OCI-LY7 (cell line): ENCODE data around the gene TMEM106C.

Source experiments
- EZH2phosphoT487 ChIP-seq: fragments of 200-600 bp; sonication (generic); IDR thresholded peaks from 2 replicates; pipeline ENCODE4 v1.6.1; 2018; ENCODE audit warnings: low read depth, borderline replicate concordance, mild to moderate bottlenecking, mixed run types, antibody characterized with exemption, low read length, moderate library complexity, mixed read lengths
- TF ChIP-seq, protein P1 (sequence below): fragments of 200-600 bp; sonication (generic); conservative IDR thresholded peaks from 2 replicates; pipeline ENCODE4 v1.5.1; 2014; ENCODE audit warnings: mild to moderate bottlenecking, antibody characterized with exemption, low read length, moderate library complexity, mixed read lengths

DNA sequence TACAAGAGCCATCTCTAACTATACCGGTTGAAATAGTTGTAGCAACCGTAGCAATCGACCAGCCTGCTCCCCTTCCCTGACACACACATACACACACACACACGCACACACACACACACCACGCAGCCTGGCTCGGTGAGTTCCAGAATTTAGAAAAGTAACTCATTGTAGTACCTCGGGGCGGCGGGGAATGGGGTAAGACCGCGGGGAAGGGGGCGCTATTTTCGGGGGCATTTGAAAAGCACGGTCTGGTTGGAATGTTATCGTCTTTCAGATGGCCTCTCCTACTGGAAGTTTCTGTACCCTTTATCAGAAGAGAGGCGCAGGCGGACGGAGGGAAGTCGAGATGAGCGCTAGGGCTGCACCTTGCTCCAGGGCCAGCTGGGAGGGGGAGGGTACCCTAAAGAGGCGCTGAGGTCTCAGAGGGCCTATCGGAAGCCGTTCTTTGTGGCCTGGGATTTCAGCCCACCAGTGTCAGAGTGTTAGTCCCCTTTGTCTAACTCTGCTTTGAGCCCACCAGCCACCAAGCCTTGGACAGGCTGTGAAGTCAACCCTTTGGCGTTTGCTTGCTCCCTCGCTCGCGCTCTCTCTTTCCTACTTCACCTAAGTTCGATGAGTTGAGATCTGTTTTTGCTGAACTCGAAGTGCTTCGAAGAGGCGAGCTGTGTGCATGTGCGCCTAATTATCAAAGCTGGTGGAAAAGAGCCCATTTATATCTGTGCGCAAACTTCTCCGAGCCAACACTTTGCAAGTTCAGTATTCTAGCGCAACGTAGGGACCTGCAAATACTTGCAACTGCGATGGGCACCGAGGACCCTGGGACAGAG lies 40.0 kb downstream of the TMEM106C start:
- TF ChIP-seq, protein P1, sequence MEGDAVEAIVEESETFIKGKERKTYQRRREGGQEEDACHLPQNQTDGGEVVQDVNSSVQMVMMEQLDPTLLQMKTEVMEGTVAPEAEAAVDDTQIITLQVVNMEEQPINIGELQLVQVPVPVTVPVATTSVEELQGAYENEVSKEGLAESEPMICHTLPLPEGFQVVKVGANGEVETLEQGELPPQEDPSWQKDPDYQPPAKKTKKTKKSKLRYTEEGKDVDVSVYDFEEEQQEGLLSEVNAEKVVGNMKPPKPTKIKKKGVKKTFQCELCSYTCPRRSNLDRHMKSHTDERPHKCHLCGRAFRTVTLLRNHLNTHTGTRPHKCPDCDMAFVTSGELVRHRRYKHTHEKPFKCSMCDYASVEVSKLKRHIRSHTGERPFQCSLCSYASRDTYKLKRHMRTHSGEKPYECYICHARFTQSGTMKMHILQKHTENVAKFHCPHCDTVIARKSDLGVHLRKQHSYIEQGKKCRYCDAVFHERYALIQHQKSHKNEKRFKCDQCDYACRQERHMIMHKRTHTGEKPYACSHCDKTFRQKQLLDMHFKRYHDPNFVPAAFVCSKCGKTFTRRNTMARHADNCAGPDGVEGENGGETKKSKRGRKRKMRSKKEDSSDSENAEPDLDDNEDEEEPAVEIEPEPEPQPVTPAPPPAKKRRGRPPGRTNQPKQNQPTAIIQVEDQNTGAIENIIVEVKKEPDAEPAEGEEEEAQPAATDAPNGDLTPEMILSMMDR = peak; percentile 31; the same call in 1 of the 2 replicates
- no peak for TF ChIP-seq EZH2phosphoT487
